Fibroblast of mammary gland (primary cell): ENCODE measurements around the gene GRIA4.

ENCODE experiments used
- DNase-seq: peaks from one replicate; pipeline ENCODE4 v3.0.0-alpha.2; 2010; ENCODE audit warnings: low read depth
- H3K4me3 ChIP-seq: 2 replicates; pipeline ENCODE4 v1.5.1; 2011; ENCODE audit warnings: low read depth, mild to moderate bottlenecking, low read length, moderate library complexity; ENCODE audit not compliant: control insufficient read depth
- TF ChIP-seq, protein P1 (sequence below): conservative IDR thresholded peaks from 2 replicates; pipeline ENCODE4 v1.5.1; 2011; ENCODE audit warnings: low read depth, low read length, inconsistent platforms; ENCODE audit not compliant: control insufficient read depth, insufficient read depth

GRIA4 gene

DNA sequence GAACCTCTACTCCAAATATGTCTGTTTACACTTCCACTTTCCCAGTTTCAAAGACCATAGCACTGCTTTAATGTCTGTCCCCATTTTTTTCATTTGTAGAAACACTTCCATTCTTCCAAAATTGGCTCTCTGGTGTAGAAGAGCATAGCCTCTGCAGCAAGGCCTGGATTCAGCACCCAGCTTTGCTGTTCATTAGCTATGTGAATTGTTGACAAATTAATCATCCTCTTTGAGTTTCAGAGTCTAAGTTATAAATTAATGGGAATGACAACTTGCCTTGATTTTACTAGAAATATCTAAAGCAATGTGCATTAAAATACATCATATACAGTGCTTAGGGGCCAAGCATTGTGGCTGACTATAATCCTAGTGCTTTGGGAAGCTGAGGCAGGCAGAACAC lies 22.4 kb downstream of the GRIA4 start:
- TF ChIP-seq, protein P1, sequence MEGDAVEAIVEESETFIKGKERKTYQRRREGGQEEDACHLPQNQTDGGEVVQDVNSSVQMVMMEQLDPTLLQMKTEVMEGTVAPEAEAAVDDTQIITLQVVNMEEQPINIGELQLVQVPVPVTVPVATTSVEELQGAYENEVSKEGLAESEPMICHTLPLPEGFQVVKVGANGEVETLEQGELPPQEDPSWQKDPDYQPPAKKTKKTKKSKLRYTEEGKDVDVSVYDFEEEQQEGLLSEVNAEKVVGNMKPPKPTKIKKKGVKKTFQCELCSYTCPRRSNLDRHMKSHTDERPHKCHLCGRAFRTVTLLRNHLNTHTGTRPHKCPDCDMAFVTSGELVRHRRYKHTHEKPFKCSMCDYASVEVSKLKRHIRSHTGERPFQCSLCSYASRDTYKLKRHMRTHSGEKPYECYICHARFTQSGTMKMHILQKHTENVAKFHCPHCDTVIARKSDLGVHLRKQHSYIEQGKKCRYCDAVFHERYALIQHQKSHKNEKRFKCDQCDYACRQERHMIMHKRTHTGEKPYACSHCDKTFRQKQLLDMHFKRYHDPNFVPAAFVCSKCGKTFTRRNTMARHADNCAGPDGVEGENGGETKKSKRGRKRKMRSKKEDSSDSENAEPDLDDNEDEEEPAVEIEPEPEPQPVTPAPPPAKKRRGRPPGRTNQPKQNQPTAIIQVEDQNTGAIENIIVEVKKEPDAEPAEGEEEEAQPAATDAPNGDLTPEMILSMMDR: no peak
- no peak for DNase-seq
- no peak overlapping the region for H3K4me3 ChIP-seq

DNA sequence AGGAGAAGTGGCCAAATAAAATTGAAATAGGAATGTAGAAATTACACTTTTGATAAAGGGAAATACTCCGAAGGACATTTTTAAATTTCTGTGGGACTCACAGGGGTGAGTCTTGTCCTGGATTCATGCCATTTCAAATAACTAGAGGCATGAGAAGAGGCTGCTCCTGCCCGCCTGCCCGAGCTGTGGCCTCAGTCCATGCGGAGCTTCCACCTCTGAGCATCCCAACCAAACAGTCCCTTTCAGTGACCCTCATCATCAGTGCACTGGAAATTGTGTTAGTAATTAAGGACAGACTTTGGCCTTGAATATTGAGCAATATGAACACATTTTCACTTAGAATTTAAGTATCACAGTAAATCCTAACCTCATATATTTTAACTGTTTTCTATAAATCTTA lies 25.6 kb downstream of the GRIA4 start:
- TF ChIP-seq, protein P1: no peak
- no peak for DNase-seq
- H3K4me3 ChIP-seq: no peak overlapping the region

DNA sequence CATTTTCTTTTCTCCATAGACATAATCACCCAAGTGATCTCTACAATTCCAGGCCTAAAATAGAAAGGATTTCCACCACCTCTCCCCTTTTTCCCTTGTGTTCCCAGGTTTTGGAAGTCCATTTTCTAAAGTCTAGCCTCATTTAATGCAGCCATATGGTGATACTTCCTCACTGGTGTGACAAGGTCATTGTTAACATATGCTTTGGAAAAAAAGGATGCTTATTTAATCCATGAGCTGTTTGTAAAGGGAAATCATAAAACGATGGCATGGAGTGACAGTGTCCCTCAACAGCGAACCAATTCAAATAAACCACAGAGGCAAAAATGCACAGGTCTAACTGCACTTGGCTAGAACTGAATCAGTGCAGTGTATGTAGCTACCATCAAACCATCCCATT lies 26.6 kb downstream of the GRIA4 start:
- TF ChIP-seq, protein P1: no peak
- no peak for DNase-seq

DNA sequence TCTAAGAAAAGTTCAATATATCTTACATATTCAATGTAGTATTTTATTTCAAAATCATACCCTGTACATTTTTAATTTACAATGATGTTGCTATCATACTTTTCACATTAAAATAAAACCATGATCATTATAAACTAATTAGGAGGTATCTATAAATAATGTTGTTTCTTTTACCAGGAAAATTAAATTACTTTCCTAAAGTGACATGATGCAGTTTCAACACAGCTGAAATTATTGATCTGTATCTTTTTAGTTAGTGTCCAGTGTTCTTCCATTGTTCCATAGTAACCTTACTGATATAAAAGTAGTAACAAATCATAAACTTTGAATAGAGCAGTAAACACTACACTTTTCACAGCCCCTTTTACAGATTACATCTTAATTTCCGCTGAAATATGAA lies 29.7 kb downstream of the GRIA4 start:
- no peak for DNase-seq
- TF ChIP-seq, protein P1: no peak

More for the DNA sequence above, 26.6 kb downstream of the GRIA4 start:
- no peak overlapping the region for H3K4me3 ChIP-seq

DNA sequence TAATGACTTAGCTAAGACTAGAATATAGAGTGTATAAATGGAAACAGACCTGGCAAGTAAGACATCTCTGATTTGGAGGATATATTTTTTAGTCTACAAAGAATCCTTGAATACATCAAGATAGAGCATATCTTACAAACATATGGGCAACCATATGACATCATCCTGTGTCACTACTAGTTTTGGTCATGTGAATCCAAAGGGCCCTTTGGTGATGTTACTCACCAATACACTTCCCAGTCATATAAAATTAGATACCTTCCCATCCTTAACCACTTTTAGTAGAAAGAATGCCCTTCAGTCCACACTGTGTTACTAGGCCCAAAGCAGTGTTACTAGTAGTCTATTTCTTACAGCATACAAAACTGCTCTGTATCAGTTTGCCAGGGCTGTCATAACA lies 31.6 kb downstream of the GRIA4 start:
- H3K4me3 ChIP-seq: no peak overlapping the region
- no peak for DNase-seq
- TF ChIP-seq, protein P1: no peak

More for the DNA sequence above, 29.7 kb downstream of the GRIA4 start:
- no peak overlapping the region for H3K4me3 ChIP-seq

DNA sequence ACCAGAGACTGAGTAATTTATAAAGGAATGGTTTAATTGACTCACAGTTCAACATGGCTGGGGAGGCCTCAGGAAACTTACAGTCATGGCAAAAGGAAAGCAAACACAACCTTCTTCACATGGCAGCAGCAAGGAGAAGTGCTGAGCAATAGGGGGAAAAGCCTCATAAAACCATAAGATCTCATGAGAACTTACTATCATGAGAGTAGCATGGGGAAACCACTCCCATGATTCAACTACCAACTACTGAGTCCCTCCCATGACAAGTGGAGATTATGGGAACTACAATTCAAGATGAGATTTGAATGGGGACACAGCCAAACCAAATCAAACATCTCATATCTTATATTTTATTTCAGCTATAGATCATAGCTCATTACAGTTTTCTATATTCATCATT lies 33.0 kb downstream of the GRIA4 start:
- TF ChIP-seq, protein P1: no peak
- DNase-seq: no peak
- no peak overlapping the region for H3K4me3 ChIP-seq
